Thoracic aorta (tissue), 2 donors: ENCODE results near the gene RHNO1. TPM values are rescaled to one million over a fixed set of nuclear protein-coding genes. Genes with fewer than 3 reads are reported as not detected.

Experiments used
- ATAC-seq: fragments of 150-250 bp; one replicate; pipeline ENCODE4 v1.8.0; 2017; ENCODE audit warnings: low read depth; ENCODE audit not compliant: insufficient number of reproducible peaks, low FRiP score
- DNase-seq: peaks from one replicate; pipeline ENCODE4 v3.0.0-alpha.2; 2020; ENCODE audit warnings: low spot score
- H3K27ac ChIP-seq, 2 donors: fragments of 200-600 bp; sonication (generic); 1 replicate in 1 of 2; 2 replicates in 1 of 2; pipeline ENCODE4 v1.5.1; 2016; ENCODE audit warnings: mild to moderate bottlenecking in 2 of 2, moderate library complexity in 2 of 2
- H3K27me3 ChIP-seq: fragments of 200-600 bp; sonication (generic); replicated peaks from 2 replicates; pipeline ENCODE4 v1.6.0; 2016; ENCODE audit warnings: mild to moderate bottlenecking; ENCODE audit not compliant: insufficient read depth
- H3K36me3 ChIP-seq: fragments of 200-600 bp; sonication (generic); one replicate; pipeline ENCODE4 v1.5.1; 2016
- H3K4me1 ChIP-seq, 2 donors: fragments of 200-600 bp; sonication (generic); 1 replicate in 1 of 2; 2 replicates in 1 of 2; pipeline versions ENCODE4 v1.5.1 to v1.6.0; 2016; ENCODE audit warnings: low read depth in 2 of 2, mild to moderate bottlenecking in 1 of 2; ENCODE audit not compliant: control insufficient read depth in 1 of 2
- H3K4me3 ChIP-seq: fragments of 200-600 bp; sonication (generic); 2 replicates; pipeline ENCODE4 v1.5.1; 2016; ENCODE audit warnings: mild to moderate bottlenecking
- H3K9me3 ChIP-seq: fragments of 200-600 bp; sonication (generic); 2 replicates; pipeline ENCODE4 v1.5.1; 2016
- CTCF ChIP-seq: fragments of 200-600 bp; sonication (generic); IDR thresholded peaks from one replicate; pipeline ENCODE4 v1.5.1; 2019; ENCODE audit warnings: antibody characterized with exemption
- total RNA-seq, 2 donors: library from RNA; depleted of rRNA; stranded (reverse); fragments of >200 nt; gene quantifications; one replicate each; pipeline versions ENCODE4 v1.1.0 to v1.2.3, GENCODE V29; 2016

The RHNO1 gene
- total RNA-seq, 2 donors from 2014 or later, result 9.6 to 10.8 TPM

DNA sequence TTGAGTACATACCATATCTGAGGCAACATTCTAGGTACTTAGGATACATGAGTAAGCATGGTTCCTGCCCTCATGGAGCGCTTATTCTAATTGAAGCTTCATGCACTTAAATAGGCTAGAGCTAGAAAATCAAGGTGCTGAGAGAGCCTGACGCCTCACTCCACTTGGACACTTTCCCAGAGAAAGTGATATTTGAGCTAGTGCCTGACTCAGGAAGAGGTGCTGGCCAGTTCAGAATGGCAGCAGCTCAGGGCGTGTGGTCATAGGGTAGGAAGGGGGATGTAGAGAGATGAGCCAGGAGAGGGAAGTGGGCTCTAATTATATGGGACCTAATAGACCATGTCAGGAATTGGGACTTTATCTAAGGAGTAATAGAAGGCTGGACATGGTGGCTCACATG lies 47.0 kb downstream of the RHNO1 start:
- Histone ChIP-seq H3K27me3 (no peaks in the 10 kb centered on the region), H3K36me3 (peaks cover 34% of the 10 kb centered on the region), H3K4me1 (no peaks in the 10 kb centered on the region), H3K9me3 (no peaks in the 10 kb centered on the region), H3K27ac (no peak overlapping the region), H3K4me3 (no peak overlapping the region)
- no peak for ATAC-seq
- TF ChIP-seq CTCF, result no peak
- DNase-seq, result no peak

DNA sequence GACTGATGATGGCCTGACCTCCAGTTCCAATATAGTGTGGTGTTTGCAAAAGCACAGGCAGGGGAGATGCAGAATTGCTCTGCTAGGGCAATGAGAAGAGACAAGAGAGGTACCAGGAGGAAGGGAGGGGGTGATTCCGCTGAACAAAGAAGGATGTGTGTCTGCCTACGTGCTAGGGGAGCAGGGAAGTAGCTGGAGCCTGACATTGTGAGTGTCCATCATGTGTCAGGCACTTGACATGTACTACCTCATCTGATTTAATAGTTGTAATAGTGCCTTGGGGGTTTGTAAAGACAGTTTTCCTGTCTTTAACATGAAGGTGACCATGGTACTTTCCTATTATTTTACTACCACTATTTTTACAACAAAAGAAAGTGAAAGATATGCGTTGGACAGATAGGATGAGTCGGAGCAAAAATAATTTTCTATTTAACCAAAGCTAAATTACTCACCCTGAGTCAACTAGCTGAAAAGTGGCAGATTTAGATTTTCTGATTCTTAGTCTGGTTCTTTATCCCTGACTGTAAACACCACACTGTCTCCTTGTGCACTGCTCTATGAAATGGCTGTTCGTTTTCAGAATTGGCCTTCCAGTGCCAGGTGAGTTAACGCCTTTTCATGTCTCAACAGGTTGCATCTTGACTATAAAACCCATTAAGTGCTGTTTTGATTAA lies 48.4 kb downstream of the RHNO1 start:
- DNase-seq (no peak), ATAC-seq (no peak)
- Histone ChIP-seq H3K9me3 (no peaks in the 10 kb centered on the region), H3K27me3 (no peaks in the 10 kb centered on the region), H3K4me1 (no peaks in the 10 kb centered on the region), H3K36me3 (peaks cover 32% of the 10 kb centered on the region), H3K4me3 (no peak overlapping the region), H3K27ac (no peak overlapping the region)
- TF ChIP-seq CTCF, result no peak

- Histone ChIP-seq H3K36me3 (peaks cover 34% of the 10 kb centered on the region), H3K27ac (no peak overlapping the region), H3K4me3 (no peak overlapping the region), H3K9me3 (no peaks in the 10 kb centered on the region), H3K4me1 (no peaks in the 10 kb centered on the region), H3K27me3 (no peaks in the 10 kb centered on the region)
- no peak for DNase-seq
- no peak for TF ChIP-seq CTCF
- no peak for ATAC-seq
These were observed 53.8 kb downstream of the RHNO1 start for GRCh38 chr12:2930865-2931264.

DNA sequence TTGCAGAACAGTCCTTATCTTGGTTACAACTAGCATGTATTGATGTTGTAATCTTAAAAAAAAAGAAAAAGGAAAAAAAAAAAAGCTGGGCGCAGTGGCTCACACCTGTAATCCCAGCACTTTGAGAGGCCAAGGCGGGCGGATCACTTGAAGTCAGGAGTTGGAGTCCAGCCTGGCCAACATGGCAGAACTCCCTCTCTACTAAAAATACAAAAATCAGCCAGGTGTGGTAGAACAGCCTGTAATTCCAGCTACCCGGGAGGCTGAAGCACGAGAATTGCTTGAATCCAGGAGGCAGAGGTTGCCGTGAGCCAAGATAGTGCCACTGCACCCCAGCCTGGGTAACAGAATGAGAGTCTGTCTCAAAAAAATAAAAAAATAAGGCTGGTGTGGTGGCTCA lies 56.6 kb downstream of the RHNO1 start:
- no peak for TF ChIP-seq CTCF
- no peak overlapping the region for H3K4me3 ChIP-seq

GRCh38 chr12:2934371-2934770 lies 57.3 kb downstream of the RHNO1 start:
- H3K9me3 ChIP-seq, result no peaks in the 10 kb centered on the region
- no peak overlapping the region for H3K4me3 ChIP-seq
- DNase-seq, result no peak
- no peaks in the 10 kb centered on the region for H3K27me3 ChIP-seq
- H3K36me3 ChIP-seq, result peaks cover 47% of the 10 kb centered on the region
- no peak overlapping the region for H3K27ac ChIP-seq
- H3K4me1 ChIP-seq, result no peaks in the 10 kb centered on the region
- TF ChIP-seq CTCF, result no peak
- no peak for ATAC-seq

More for the DNA sequence above, 56.6 kb downstream of the RHNO1 start:
- Histone ChIP-seq H3K4me1 (no peaks in the 10 kb centered on the region), H3K27me3 (no peaks in the 10 kb centered on the region), H3K9me3 (no peaks in the 10 kb centered on the region), H3K36me3 (peaks cover 47% of the 10 kb centered on the region), H3K27ac (no peak overlapping the region)
- no peak for DNase-seq
- ATAC-seq, result no peak
